ENCODE data around the gene GON7.
A peak's percentile ranks its signal among the peaks of the same experiment; 100 is the strongest.
"Not testable (repeated sequence)": the region's sequence is repeated elsewhere in the genome, so short reads cannot be mapped to it uniquely, and the experiment has no call there.

The GON7 gene

DNA sequence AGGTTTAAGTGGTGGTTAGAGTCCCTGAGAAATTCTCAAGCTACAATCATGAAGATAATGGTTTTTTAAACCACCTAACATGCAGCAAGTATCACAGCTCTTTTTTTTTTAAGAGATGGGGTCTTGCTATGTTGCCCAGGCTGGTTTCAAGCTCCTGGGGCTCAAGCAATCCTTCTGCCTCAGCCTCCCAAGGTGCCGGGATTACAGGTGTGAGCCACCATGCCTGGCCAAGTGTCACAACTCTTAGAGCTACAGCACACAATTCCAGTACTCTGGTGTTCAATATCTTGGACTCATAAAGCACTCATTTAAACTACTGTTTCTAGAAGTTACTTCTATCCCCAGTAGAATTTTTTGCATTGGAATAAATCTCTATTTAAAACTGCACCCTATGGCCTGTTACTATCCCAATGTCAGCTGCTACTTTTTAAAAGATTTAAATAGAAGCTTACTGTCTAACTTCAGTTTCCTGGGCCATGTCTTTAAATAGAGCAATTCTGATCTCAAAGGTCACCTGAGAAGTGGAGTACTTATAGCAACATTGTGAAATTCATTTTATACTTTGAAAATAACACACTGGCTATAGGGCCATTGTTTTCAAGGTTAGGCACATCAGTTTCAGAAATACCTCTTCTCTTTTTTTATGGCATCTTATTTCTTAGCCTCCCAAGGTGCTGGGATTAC lies 11.4 kb downstream of the GON7 start:
- no peak for DNase-seq

GRCh38 chr14:93186956-93187355 lies 19.9 kb downstream of the GON7 start:
- DNase-seq: peak; percentile 61

GRCh38 chr14:93186466-93186865 lies 20.4 kb downstream of the GON7 start:
- DNase-seq: peak; percentile 98

DNA sequence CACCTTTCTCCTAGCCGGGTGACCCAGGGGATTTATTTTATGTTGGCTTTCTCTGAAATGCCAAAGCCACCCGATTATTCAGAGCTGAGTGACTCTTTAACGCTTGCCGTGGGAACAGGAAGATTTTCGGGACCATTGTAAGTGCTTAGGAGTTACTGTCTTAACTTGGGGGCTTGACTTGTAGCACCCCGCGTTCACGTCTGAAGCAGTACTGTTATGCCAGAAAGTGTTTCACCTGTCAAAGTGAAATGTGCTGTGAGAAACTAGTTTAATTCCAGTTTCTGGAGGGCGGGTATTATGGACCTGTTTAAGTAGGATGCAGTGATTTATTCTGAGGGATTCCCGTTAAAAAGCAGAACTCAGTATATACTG lies 21.5 kb downstream of the GON7 start:
- peak; percentile 21 for DNase-seq

DNA sequence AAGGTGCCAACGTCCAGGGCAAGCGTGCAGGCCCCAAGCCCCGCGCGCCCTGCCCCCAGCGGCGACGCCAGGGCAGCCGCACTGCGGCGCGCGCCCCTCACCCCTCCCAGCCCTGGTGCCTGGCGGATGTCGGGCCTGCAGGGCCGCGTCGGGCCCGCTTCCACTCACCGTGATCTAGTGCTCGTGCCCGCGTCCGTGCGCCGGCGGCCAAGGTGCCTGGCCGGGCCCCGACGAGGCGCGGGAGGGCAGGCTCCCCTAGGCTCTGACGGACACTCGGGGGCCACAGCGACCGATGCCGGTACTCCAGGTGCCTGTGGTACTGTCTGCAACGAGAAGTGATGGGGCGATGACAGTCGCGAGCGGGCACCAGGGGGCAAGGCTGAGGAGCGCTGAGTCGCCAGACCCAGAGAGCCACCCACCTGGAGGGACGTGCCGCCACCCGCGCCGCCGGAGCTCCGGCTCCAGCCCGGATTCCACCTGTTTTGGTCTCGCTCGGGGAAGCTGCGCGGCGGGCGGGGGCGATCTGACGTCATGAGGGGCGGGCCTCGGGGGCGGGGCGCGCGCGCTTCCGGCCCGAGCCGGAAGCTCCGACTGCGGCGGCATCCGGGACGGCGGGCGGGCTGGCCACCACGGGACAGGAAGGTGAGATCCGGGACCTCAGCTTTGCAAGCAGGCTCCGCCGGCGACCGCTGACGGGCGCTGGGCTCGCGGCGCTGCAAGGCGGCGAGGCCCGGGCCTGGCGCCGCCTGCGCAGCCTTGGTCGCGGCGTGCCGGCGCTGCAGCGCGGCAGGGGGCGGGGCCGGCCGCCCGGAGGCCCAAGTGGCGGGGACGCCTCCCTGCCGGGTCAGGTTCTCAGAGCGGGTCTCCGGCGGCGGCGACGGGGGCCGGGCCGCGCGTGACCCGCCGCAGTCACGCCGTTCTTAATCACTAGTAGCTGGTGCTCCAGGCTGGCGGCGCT lies 22.2 kb downstream of the GON7 start, which contains the start of the genes LYSET and MOAP1:
TSS of gene LYSET (plus strand) at position 927 of the 958 bp plus-strand sequence. CDS start 89 bp downstream, outside the sequence.
TSS of gene MOAP1 (minus strand) at position 507 of the 958 bp plus-strand sequence. CDS start 655 bp downstream, outside the sequence.
- peak; percentile 93 for DNase-seq

GRCh38 chr14:93183596-93184317 lies 23.1 kb downstream of the GON7 start:
- no peak for DNase-seq

- DNase-seq: no peak
Observed at GRCh38 chr14:93175492-93175891, 31.4 kb downstream of the GON7 start.

DNA sequence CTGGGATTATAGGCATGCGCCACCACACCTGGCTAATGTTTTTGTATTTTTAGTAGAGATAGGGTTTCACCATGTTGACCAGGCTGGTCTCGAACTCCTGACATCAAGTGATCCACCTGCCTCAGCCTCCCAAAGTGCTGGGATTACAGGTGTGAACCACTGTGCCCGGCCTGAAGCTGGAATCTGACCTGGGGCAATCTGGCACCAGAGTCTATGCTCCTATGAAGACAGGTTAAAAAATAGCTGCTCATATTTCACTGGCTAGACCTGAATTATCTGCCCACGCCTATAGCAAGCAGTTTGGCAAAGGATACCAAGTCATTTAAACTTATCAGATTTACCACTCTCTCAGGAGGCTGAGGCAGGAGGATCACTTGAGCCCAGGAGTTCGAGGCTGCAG lies 32.1 kb downstream of the GON7 start:
- not testable (repeated sequence) for DNase-seq

GRCh38 chr14:93173943-93174395 lies 32.9 kb downstream of the GON7 start:
- DNase-seq: no peak

DNA sequence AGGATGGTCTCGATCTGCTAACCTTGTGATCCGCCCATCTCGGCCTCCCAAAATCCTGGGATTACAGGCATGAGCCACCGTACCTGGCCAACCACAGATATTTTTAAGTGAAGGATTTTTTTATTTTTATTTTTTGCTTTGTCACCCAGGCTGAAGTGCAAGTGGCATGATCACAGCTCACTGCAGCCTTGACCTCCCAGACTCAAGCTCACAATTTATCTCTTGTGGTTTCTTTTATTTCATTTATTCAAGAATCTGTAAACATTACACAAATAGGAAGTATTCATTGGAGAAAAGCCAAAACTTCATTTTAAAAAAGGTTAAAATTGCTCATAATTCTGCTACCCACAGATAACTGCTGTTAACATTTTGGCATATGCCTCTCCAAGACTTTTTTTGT lies 35.5 kb downstream of the GON7 start:
- DNase-seq: no peak

GRCh38 chr14:93170141-93170540 lies 36.7 kb downstream of the GON7 start:
- not testable (repeated sequence) for DNase-seq

GRCh38 chr14:93169619-93170018 lies 37.2 kb downstream of the GON7 start:
- not testable (repeated sequence) for DNase-seq

DNA sequence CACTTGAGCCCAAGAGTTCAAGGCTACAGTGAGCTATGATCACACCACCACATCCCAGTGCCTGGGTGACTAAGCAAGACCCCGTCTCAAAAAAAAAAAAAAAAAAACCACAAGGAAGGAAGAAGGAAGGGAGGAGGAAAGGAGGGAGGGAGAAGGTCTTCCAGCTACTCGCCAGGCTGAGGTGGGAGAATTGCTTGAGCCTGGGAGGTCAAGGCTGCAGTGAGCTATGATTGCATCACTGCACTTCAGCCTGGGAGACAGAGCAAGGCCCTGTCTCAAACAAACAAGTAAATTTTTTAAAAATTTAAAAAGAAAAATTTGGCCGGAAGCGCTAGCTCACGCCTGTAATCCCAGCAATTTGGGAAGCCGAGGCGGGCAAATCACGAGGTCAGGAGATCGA lies 38.3 kb downstream of the GON7 start:
- DNase-seq: not testable (repeated sequence)

DNA sequence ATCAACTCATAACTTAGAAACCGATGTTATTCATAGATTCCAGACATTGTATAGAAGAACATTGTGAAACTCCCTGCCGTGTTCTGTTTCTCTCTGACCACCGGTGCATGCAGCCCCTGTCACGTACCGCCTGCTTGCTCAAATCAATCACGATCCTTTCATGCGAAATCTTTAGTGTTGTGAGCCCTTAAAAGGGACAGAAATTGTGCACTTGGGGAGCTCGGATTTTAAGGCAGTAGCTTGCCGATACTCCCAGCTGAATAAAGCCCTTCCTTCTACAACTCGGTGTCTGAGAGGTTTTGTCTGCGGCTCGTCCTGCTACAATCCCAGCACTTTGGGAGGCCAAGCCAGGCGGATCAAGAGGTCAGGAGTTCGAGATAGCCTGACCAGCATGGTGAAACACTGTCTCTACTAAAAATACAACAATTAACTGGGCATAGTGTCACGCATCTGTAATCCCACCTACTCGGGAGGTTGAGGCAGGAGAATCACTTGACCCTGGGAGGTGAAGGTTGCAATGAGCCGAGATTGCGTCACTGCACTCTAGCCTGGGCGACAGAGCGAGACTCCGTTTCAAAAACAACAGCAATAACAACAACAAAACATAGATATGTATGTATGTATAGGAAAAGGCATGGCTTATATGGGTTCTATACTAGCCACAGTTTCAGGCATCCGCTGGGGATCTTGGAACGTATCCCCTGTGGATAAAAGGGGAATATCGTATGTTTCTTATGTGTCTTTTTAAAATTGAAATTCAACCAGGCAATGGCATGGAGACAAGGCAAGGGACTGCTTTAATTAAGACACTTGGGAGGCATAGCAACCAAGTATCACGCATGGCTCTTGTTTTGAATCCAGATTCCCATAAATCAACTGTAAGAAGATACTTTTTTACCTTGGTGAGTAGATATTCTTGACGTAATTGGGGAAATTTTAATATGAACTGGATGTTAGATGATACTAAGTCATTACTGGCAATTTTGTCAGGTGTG lies 41.3 kb downstream of the GON7 start:
- DNase-seq: not testable (repeated sequence)

DNA sequence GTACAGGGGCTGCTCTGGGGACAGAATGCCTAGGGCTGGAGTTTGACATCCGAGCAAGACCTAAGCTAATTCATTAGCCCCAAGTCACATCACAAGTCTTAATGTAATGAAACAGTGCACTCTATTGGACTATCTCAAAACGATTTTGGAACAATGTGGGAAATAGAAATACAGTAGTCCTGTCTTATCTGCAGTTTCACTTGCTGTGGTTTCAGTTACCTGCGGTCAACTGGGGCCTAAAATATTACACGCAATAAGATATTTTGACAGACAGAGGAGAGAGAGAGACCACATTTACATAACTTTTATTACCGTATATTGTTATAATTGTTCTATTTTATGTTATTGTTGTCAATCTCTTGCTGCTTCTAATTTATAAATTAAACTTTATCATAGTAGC lies 43.3 kb downstream of the GON7 start:
- no peak for DNase-seq

GRCh38 chr14:93161411-93161940 lies 45.4 kb downstream of the GON7 start:
- no peak for DNase-seq

DNA sequence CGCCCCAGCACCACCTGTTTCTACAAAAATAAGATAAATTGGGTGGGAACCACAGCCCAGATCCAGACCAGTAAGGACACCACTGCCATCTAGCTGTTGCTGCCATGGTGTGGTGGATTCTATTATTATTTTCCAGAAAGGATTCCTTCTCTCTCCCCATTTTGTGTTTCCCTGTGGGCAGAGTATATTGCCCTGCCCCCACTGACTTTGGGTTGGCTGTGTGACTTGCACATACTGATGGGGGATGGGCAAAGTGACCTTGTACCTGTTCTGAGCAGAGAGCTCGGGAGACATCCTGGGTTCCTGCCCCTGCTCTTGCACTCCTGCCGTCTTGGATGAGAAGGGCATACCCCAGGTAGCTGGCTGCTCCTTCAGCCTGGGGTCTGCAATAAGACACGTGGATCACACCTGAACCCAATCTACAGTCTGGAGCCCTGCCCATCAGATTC lies 46.5 kb downstream of the GON7 start:
- peak; percentile 32 for DNase-seq

DNA sequence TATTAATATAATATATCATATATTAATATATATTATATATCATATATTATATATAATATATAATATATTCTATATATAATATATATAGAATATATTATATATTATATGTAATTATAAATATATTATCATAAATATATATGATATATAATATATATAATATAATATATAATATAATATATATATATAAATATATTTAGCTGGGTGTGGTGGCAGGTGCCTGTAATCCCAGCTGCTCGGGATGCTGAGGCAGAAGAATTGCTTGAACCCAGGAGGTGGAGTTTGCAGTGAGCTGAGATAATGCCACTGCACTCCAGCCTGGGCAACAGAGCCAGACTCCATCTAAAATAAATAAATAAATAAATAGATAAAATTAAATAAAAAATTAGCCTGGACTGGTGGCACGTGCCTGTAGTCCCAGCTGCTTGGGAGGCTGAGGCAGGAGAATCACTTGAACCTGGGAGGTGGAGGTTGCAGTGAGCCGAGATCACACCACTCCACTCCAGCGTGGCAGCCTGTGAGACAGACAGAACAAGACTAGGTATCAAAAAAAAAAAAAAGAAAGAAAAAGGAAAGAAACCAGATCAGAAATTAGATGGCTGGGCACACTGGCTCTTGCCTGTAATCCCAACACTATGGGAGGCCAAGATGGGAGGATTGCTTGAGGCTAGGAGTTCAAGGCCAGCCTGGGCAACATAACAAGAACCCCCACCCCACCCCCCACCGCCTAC lies 47.1 kb downstream of the GON7 start:
- DNase-seq: not testable (repeated sequence)

- not testable (repeated sequence) for DNase-seq
Observed at GRCh38 chr14:93158349-93158748, 48.5 kb downstream of the GON7 start.

- DNase-seq: no peak
Observed at GRCh38 chr14:93156693-93157369, 50.0 kb downstream of the GON7 start.
